GM19467 (cell line): ENCODE results near the gene ANKRD40.

Experiments
- ATAC-seq: cut with Tn5 transposase; IDR thresholded peaks from one replicate; pipeline ENCODE4 v1.9.1; 2021; ENCODE audit warnings: mild to moderate bottlenecking, moderate library complexity; ENCODE audit not compliant: unreplicated experiment

ANKRD40 gene

GRCh38 chr17:50656509-50656908, 51.2 kb downstream of the ANKRD40 start:
- no peak for ATAC-seq

- no peak for ATAC-seq
These were observed 54.0 kb downstream of the ANKRD40 start for GRCh38 chr17:50653738-50654137.

GRCh38 chr17:50651661-50652060, 56.1 kb downstream of the ANKRD40 start:
- no peak for ATAC-seq

- ATAC-seq, result no peak
These were observed 58.4 kb downstream of the ANKRD40 start for GRCh38 chr17:50649042-50649908.

- ATAC-seq, result no peak
These were observed 60.5 kb downstream of the ANKRD40 start for GRCh38 chr17:50647187-50647586.

- ATAC-seq, result no peak
These were observed 61.7 kb downstream of the ANKRD40 start for GRCh38 chr17:50645748-50646682.
